SU-DHL-6 (cell line): Measurements from ENCODE around the gene PLEKHO1.

Experiments
- EZH2phosphoT487 ChIP-seq: fragments of 200-600 bp; sonication (generic), shearing (Covaris generic); conservative IDR thresholded peaks from 2 replicates; pipeline ENCODE4 v1.6.1; 2018; ENCODE audit warnings: mild to moderate bottlenecking, antibody characterized with exemption, low read length, moderate library complexity, mixed read lengths
- TF ChIP-seq, protein P1 (sequence below): fragments of 200-600 bp; sonication (generic); IDR thresholded peaks from one replicate; pipeline ENCODE4 v1.5.1; 2017; ENCODE audit warnings: antibody characterized with exemption, mild to moderate bottlenecking, low read length, moderate library complexity; ENCODE audit not compliant: insufficient read depth, poor library complexity, severe bottlenecking

DNA sequence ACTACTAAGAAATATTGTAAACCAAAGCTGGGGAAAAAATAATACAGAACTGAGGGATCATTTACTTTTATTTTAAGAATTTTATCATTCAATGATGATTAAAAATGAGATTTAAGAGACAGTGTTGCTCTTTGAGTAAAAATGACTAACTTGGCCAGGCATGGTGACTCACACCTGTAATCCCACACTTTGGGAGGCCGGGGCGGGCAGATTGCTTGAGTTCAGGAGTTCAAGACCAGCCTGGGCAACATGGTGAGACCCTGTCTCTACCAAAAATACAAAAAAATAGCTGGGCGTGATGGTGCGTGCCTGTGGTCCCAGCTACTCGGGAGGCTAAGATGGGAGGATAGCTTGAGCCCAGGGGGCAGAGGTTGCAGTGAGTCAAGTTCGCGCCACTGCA, 21.8 kb upstream of the PLEKHO1 start:
- no peak for TF ChIP-seq EZH2phosphoT487
- TF ChIP-seq, protein P1, sequence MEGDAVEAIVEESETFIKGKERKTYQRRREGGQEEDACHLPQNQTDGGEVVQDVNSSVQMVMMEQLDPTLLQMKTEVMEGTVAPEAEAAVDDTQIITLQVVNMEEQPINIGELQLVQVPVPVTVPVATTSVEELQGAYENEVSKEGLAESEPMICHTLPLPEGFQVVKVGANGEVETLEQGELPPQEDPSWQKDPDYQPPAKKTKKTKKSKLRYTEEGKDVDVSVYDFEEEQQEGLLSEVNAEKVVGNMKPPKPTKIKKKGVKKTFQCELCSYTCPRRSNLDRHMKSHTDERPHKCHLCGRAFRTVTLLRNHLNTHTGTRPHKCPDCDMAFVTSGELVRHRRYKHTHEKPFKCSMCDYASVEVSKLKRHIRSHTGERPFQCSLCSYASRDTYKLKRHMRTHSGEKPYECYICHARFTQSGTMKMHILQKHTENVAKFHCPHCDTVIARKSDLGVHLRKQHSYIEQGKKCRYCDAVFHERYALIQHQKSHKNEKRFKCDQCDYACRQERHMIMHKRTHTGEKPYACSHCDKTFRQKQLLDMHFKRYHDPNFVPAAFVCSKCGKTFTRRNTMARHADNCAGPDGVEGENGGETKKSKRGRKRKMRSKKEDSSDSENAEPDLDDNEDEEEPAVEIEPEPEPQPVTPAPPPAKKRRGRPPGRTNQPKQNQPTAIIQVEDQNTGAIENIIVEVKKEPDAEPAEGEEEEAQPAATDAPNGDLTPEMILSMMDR = no peak
